Glomerular visceral epithelial cell (primary cell): ENCODE results near the gene SH2D1B.
"Not testable (repeated sequence)": the region's sequence is repeated elsewhere in the genome, so short reads cannot be mapped to it uniquely, and the experiment has no call there.

Experiments
- DNase-seq: peaks from one replicate; pipeline ENCODE4 v3.0.0-alpha.2; 2016; ENCODE audit errors: extremely low spot score

Gene SH2D1B

GRCh38 chr1:162412002-162412401 is at the start of gene SH2D1B:
SH2D1B (minus strand) TSS chr1:162412136; CDS start chr1:162412016, 120 bp downstream.
- DNase-seq, result no peak

DNA sequence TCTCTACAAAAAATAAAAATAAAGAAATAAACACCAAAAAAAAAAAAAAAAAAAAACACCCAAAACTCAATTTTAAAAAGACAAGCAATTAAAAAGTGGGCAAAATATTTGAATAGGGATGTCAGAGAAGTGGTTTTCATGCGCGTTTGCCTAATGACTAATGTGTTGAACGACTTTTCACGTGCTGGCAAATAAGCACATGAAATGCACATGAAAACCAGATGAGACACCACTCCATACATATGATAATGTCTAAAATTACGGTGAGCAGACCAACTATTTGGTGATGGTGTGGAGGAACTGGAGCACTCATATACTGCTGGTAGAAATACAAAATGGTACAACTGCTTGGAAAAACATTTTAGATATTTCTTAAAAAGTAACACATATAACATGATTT is 46.3 kb upstream of the SH2D1B start:
- no peak for DNase-seq

- DNase-seq, result no peak
These were observed 44.4 kb upstream of the SH2D1B start for GRCh38 chr1:162456323-162456722.

DNA sequence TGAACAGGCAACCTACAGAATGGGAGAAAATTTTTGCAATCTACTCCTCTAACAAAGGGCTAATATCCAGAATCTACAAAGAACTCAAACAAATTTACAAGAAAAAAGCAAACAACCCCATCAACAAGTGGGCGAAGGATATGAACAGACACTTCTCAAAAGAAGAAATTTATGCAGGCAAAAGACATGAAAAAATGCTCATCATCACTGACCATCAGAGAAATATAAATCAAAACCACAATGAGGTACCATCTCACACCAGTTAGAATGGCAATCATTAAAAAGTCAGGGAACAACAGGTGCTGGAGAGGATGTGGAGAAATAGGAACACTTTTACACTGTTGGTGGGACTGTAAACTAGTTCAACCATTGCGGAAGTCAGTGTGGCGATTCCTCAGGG is 42.4 kb upstream of the SH2D1B start:
- DNase-seq, result not testable (repeated sequence)

DNA sequence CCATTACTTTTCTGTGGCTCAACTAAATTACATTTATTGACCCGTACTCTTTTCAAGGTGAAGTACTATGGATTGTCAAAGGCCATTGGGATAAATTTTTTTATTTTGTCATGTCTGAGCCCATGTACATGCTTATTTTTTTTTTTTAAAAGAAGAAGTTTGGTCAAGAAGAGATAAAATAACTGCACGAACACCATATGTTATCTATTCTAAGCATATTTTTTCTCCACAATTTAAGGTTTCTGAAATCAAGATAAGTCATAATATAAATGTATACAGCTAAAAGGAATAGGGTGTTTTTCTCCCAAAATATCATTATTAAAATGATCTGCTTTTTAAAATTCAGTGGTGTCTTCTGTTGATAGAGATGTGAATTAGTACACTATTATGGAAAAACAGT is 35.0 kb upstream of the SH2D1B start:
- DNase-seq, result no peak

DNA sequence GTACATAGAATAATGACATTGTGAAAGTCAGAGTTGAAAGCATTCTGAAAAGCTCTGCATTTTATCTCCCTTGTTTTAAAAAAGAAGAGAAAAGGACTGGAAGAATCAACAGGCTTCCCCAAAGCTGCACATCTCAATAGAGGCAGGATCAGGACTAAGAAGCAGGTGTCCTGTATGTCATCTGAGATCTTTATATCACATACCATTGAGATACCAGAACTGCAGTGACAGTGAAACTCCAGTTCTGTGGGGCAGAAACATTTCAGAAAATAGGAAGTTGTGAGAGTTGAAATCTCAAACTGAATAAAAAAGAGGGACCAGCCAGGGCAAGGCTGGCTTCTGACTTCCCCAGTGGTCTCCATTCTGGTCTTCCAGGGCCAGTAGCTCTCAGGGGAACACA is 33.0 kb upstream of the SH2D1B start:
- no peak for DNase-seq

DNA sequence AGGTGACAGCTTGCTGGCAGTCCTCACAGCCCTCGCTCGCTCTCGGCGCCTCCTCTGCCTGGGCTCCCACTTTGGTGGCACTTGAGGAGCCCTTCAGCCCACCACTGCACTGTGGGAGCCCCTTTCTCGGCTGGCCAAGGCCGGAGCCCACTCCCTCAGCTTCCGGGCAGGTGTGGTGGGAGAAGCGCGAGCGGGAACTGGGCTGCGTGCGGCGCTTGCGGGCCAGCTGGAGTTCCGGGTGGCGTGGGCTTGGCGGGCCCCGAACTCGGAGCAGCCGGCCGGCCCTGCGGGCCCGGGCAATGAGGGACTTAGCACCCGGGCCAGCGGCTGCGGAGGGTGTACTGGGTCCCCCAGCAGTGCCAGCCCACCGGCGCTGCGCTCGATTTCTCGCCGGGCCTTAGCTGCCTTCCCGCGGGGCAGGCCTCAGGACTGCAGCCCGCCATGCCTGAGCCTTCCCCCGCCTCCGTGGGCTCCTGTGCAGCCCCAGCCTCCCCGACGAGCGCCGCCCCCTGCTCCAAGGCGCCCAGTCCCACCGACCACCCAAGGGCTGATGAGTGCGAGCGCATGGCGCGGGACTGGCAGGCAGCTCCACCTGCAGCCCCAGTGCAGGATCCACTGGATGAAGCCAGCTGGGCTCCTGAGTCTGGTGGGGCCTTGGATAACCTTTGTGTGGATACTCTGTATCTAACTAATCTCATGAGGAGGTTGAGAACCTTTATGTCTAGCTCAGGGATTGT is 21.2 kb upstream of the SH2D1B start:
- not testable (repeated sequence) for DNase-seq

GRCh38 chr1:162430583-162430982 is 18.6 kb upstream of the SH2D1B start:
- DNase-seq, result no peak

- no peak for DNase-seq
These were observed 10.9 kb upstream of the SH2D1B start for GRCh38 chr1:162422662-162423375.

- no peak for DNase-seq
These were observed 9.6 kb upstream of the SH2D1B start for GRCh38 chr1:162421258-162422164.

DNA sequence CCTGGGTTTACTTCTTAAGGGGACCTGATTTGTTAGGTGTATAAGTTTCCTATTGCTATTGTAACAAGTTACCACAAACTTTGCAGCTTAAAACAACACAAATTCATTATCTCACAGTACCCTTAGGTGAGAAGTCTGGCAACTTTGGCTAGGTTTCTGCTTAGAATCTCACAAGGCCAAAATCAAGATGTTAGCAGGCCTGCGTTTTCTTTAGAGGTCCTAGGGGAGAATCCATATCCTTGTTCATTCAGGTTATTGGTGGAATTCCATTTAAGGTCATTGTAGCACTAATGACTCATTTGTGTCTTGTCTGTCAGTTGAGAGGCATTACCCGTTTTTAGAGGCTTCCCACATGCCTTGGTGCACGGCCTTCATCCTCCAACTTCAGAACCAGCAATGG is 8.2 kb upstream of the SH2D1B start:
- DNase-seq, result no peak

- DNase-seq, result not testable (repeated sequence)
These were observed 7.6 kb upstream of the SH2D1B start for GRCh38 chr1:162419450-162419931.

DNA sequence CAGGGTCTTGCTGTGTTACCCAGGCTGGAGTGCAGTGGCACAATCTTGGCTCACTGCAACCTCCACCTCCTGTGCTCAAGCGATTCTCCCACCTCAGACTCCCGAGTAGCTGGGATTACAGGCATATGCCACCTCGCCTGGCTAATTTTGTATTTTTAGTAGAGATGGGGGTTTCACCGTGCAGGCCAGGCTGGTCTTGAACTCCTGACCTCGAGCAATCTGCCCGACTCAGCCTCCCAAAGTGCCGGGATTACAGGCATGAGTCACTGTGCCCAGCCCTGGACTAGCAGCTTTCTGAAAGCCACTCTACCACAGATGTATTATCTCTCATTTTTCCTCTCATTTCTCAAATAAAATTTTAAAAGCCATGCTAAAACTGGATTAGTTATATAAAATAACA is 6.6 kb upstream of the SH2D1B start:
- not testable (repeated sequence) for DNase-seq

- no peak for DNase-seq
These were observed 5.7 kb upstream of the SH2D1B start for GRCh38 chr1:162417650-162418049.

GRCh38 chr1:162416909-162417308 is 5.0 kb upstream of the SH2D1B start:
- DNase-seq, result no peak

GRCh38 chr1:162416215-162416614 is 4.3 kb upstream of the SH2D1B start:
- no peak for DNase-seq

DNA sequence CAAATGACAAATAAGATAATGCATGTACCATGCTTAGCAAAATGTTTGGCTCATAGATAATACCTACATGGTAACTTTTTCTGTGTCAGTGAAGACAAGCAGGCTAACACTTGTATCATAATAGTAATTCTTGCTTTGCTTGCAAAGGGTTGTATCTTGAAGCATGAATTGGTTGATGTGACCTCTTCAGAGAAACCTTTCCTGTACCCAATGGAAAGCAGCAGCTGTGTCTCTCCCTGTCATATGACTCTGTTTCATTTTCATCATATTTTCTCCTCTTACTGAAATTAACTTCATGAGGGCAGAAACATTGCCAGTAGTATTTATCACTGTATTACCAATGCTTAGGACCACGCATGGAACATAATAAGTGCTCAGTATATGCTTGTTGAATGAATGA is 4.4 kb downstream of the SH2D1B start:
- no peak for DNase-seq

- no peak for DNase-seq
These were observed 5.1 kb downstream of the SH2D1B start for GRCh38 chr1:162406811-162407210.

DNA sequence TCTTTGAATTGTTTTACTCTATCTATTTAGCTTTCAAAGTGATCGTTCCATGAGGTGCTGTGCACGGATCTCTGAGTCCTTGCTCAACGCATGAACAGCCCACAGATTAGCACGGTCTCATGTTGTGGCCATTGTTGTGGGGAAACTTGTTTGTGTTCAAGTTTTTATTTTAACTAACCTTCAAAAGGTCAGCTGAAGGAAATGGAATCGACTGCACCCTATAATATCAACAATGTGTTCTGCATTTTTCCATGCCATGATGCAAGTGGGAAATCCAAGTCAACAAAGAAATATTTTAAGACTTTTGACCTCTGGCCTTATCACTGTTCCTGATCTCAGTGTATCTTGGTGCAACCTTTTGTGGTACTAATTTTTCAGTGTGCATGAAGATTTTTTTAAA is 6.1 kb downstream of the SH2D1B start:
- no peak for DNase-seq

- DNase-seq, result no peak
These were observed 7.3 kb downstream of the SH2D1B start for GRCh38 chr1:162404550-162405160.

- DNase-seq, result no peak
These were observed 11.1 kb downstream of the SH2D1B start for GRCh38 chr1:162400790-162401355.
